ENCODE measurements around the gene TSPAN10.
"Not testable (repeated sequence)": the region's sequence is repeated elsewhere in the genome, so short reads cannot be mapped to it uniquely, and the experiment has no call there.

TSPAN10 gene

GRCh38 chr17:81608082-81608481 lies 28.9 kb upstream of the TSPAN10 start:
- H3K27ac ChIP-seq (ENCODE audit: low read depth, low read length), result no peak overlapping the region
- H3K4me3 ChIP-seq (ENCODE audit: low read depth in 1 of 2, low read length in 2 of 2), result no peak overlapping the region
- H3K36me3 ChIP-seq (ENCODE audit: control insufficient read depth in 1 of 2, insufficient read depth in 2 of 2, low read length in 2 of 2), result peaks cover 35 to 71% of the 10 kb centered on the region in 2 donors
- no peaks in the 10 kb centered on the region for H3K27me3 ChIP-seq (ENCODE audit: control insufficient read depth in 1 of 2, insufficient read depth in 2 of 2, low read length in 2 of 2)
- H3K9me3 ChIP-seq (ENCODE audit: control insufficient read depth in 1 of 2, low read length in 2 of 2), result no peaks in the 10 kb centered on the region
- H3K9ac ChIP-seq (ENCODE audit: low read depth in 1 of 2, low read length in 2 of 2), result no peak overlapping the region
- no peaks in the 10 kb centered on the region for H3K4me1 ChIP-seq (ENCODE audit: control insufficient read depth in 1 of 2, insufficient read depth in 2 of 2, low read length in 2 of 2)

- Histone ChIP-seq H3K4me3 (ENCODE audit: low read depth in 1 of 2, low read length in 2 of 2) (no peak overlapping the region), H3K9me3 (ENCODE audit: control insufficient read depth in 1 of 2, low read length in 2 of 2) (no peaks in the 10 kb centered on the region), H3K4me1 (ENCODE audit: control insufficient read depth in 1 of 2, insufficient read depth in 2 of 2, low read length in 2 of 2) (no peaks in the 10 kb centered on the region), H3K36me3 (ENCODE audit: control insufficient read depth in 1 of 2, insufficient read depth in 2 of 2, low read length in 2 of 2) (peaks cover 38 to 72% of the 10 kb centered on the region in 2 donors), H3K27ac (ENCODE audit: low read depth, low read length) (no peak overlapping the region), H3K27me3 (ENCODE audit: control insufficient read depth in 1 of 2, insufficient read depth in 2 of 2, low read length in 2 of 2) (no peaks in the 10 kb centered on the region), H3K9ac (ENCODE audit: low read depth in 1 of 2, low read length in 2 of 2) (no peak overlapping the region)
Observed at GRCh38 chr17:81608605-81609004, 28.4 kb upstream of the TSPAN10 start.

DNA sequence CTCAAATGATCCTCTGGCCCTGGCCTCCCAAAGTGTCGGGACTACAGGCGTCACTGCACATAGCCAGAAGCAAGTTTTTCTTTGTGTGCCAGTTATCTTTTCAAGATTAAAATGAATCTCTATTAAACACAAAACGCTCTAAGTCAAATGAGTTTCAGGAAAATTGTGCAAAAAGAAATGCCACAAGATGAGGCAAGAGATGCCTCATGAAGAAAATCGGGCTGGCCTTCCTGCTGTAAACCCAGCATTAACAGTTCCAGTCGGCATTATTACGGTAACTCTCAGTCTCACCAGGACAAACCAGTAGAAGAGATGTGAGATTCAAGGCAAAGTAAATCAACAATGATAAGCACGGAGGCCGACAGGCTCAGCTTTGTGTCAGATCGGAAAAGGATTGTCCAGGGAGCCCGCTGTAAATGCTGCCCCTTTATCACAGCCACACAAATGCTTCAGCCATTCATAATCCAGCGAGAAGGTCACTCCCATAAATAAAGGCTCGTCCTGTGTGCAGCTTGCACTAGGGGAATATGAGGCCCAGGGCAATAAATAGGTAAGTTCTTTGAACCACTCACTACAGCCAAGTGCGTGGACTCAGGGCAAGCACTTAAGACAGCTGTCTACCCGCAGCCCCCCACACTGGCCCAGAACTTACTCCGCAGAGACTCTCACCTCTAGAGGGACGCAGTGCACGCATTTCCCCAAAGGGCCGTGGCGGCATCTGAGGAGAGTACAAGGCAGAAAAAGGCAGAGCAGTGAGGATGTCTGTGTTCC lies 27.3 kb upstream of the TSPAN10 start:
- Histone ChIP-seq H3K9ac (ENCODE audit: low read depth in 1 of 2, low read length in 2 of 2) (no peak overlapping the region), H3K36me3 (ENCODE audit: control insufficient read depth in 1 of 2, insufficient read depth in 2 of 2, low read length in 2 of 2) (peaks cover 32 to 66% of the 10 kb centered on the region in 2 donors), H3K4me3 (ENCODE audit: low read depth in 1 of 2, low read length in 2 of 2) (no peak overlapping the region), H3K9me3 (ENCODE audit: control insufficient read depth in 1 of 2, low read length in 2 of 2) (no peaks in the 10 kb centered on the region), H3K4me1 (ENCODE audit: control insufficient read depth in 1 of 2, insufficient read depth in 2 of 2, low read length in 2 of 2) (no peaks in the 10 kb centered on the region), H3K27ac (ENCODE audit: low read depth, low read length) (no peak overlapping the region), H3K27me3 (ENCODE audit: control insufficient read depth in 1 of 2, insufficient read depth in 2 of 2, low read length in 2 of 2) (no peaks in the 10 kb centered on the region)

GRCh38 chr17:81612172-81612970 lies 24.6 kb upstream of the TSPAN10 start:
- Histone ChIP-seq H3K27ac (ENCODE audit: low read depth, low read length) (no peak overlapping the region), H3K4me1 (ENCODE audit: control insufficient read depth in 1 of 2, insufficient read depth in 2 of 2, low read length in 2 of 2) (no peaks in the 10 kb centered on the region), H3K9ac (ENCODE audit: low read depth in 1 of 2, low read length in 2 of 2) (no peak overlapping the region), H3K4me3 (ENCODE audit: low read depth in 1 of 2, low read length in 2 of 2) (no peak overlapping the region), H3K9me3 (ENCODE audit: control insufficient read depth in 1 of 2, low read length in 2 of 2) (no peaks in the 10 kb centered on the region), H3K27me3 (ENCODE audit: control insufficient read depth in 1 of 2, insufficient read depth in 2 of 2, low read length in 2 of 2) (no peaks in the 10 kb centered on the region), H3K36me3 (ENCODE audit: control insufficient read depth in 1 of 2, insufficient read depth in 2 of 2, low read length in 2 of 2) (peaks cover 29 to 67% of the 10 kb centered on the region in 2 donors)

- Histone ChIP-seq H3K4me1 (ENCODE audit: control insufficient read depth in 1 of 2, insufficient read depth in 2 of 2, low read length in 2 of 2) (no peaks in the 10 kb centered on the region), H3K36me3 (ENCODE audit: control insufficient read depth in 1 of 2, insufficient read depth in 2 of 2, low read length in 2 of 2) (peaks cover 24 to 49% of the 10 kb centered on the region in 2 donors), H3K27ac (ENCODE audit: low read depth, low read length) (no peak overlapping the region), H3K4me3 (ENCODE audit: low read depth in 1 of 2, low read length in 2 of 2) (no peak overlapping the region), H3K9ac (ENCODE audit: low read depth in 1 of 2, low read length in 2 of 2) (no peak overlapping the region), H3K27me3 (ENCODE audit: control insufficient read depth in 1 of 2, insufficient read depth in 2 of 2, low read length in 2 of 2) (no peaks in the 10 kb centered on the region), H3K9me3 (ENCODE audit: control insufficient read depth in 1 of 2, low read length in 2 of 2) (no peaks in the 10 kb centered on the region)
Observed at GRCh38 chr17:81615401-81615930, 21.5 kb upstream of the TSPAN10 start.

- Histone ChIP-seq H3K27ac (ENCODE audit: low read depth, low read length) (no peak overlapping the region), H3K36me3 (ENCODE audit: control insufficient read depth in 1 of 2, insufficient read depth in 2 of 2, low read length in 2 of 2) (peaks cover 35 to 62% of the 10 kb centered on the region in 2 donors), H3K4me3 (ENCODE audit: low read depth in 1 of 2, low read length in 2 of 2) (no peak overlapping the region), H3K4me1 (ENCODE audit: control insufficient read depth in 1 of 2, insufficient read depth in 2 of 2, low read length in 2 of 2) (no peaks in the 10 kb centered on the region), H3K9me3 (ENCODE audit: control insufficient read depth in 1 of 2, low read length in 2 of 2) (no peaks in the 10 kb centered on the region), H3K9ac (ENCODE audit: low read depth in 1 of 2, low read length in 2 of 2) (no peak overlapping the region), H3K27me3 (ENCODE audit: control insufficient read depth in 1 of 2, insufficient read depth in 2 of 2, low read length in 2 of 2) (no peaks in the 10 kb centered on the region)
Observed at GRCh38 chr17:81616877-81617276, 20.1 kb upstream of the TSPAN10 start.

- not testable (repeated sequence) for H3K4me1 ChIP-seq (ENCODE audit: control insufficient read depth in 1 of 2, insufficient read depth in 2 of 2, low read length in 2 of 2); H3K27me3 ChIP-seq (ENCODE audit: control insufficient read depth in 1 of 2, insufficient read depth in 2 of 2, low read length in 2 of 2); H3K4me3 ChIP-seq (ENCODE audit: low read depth in 1 of 2, low read length in 2 of 2); H3K9me3 ChIP-seq (ENCODE audit: control insufficient read depth in 1 of 2, low read length in 2 of 2); H3K9ac ChIP-seq (ENCODE audit: low read depth in 1 of 2, low read length in 2 of 2); H3K27ac ChIP-seq (ENCODE audit: low read depth, low read length)
- peaks cover 30 to 60% of the 10 kb centered on the region in 2 donors for H3K36me3 ChIP-seq (ENCODE audit: control insufficient read depth in 1 of 2, insufficient read depth in 2 of 2, low read length in 2 of 2)
Observed at GRCh38 chr17:81618307-81618706, 18.7 kb upstream of the TSPAN10 start.

DNA sequence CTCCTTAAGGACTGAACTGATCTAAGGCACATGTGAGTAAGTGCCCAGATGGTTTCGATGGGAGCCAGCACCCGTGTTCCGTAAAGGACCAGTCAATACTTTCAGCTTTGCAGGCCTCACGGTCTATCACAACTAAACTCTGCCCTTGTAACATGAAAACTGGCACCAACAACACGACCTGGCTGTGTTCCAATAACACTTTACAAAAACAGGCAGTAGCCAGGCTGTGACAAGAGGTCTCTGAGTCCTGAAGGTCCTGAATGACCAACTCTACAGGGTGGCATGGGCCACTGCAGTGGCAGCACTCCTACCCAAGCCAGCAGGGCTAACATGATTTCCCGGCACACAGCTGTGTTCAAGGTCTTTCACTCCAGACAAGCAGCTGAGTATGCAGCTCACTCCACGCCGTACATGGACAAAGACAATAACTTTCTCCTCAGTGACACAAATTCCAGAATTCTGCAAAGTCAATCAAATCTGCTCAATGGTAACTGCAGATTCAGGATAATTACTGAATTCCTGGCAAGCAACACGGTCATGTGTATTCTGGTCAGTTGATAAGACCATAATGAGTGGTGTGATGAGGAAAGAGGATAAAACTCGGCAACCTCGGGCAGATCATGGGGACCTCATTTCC lies 15.4 kb upstream of the TSPAN10 start:
- no peak overlapping the region for H3K4me3 ChIP-seq (ENCODE audit: low read depth in 1 of 2, low read length in 2 of 2)
- no peaks in the 10 kb centered on the region for H3K9me3 ChIP-seq (ENCODE audit: control insufficient read depth in 1 of 2, low read length in 2 of 2)
- H3K4me1 ChIP-seq (ENCODE audit: control insufficient read depth in 1 of 2, insufficient read depth in 2 of 2, low read length in 2 of 2), result no peaks in the 10 kb centered on the region
- H3K36me3 ChIP-seq (ENCODE audit: control insufficient read depth in 1 of 2, insufficient read depth in 2 of 2, low read length in 2 of 2), result peaks cover 38 to 73% of the 10 kb centered on the region in 2 donors
- no peaks in the 10 kb centered on the region for H3K27me3 ChIP-seq (ENCODE audit: control insufficient read depth in 1 of 2, insufficient read depth in 2 of 2, low read length in 2 of 2)
- H3K9ac ChIP-seq (ENCODE audit: low read depth in 1 of 2, low read length in 2 of 2), result no peak overlapping the region
- no peak overlapping the region for H3K27ac ChIP-seq (ENCODE audit: low read depth, low read length)

GRCh38 chr17:81630274-81630673 lies 6.7 kb upstream of the TSPAN10 start:
- Histone ChIP-seq H3K9ac (ENCODE audit: low read depth in 1 of 2, low read length in 2 of 2) (no peak overlapping the region), H3K9me3 (ENCODE audit: control insufficient read depth in 1 of 2, low read length in 2 of 2) (no peaks in the 10 kb centered on the region), H3K27ac (ENCODE audit: low read depth, low read length) (no peak overlapping the region), H3K4me3 (ENCODE audit: low read depth in 1 of 2, low read length in 2 of 2) (no peak overlapping the region), H3K4me1 (ENCODE audit: control insufficient read depth in 1 of 2, insufficient read depth in 2 of 2, low read length in 2 of 2) (peaks cover under 1 to 1% of the 10 kb centered on the region in 2 donors), H3K36me3 (ENCODE audit: control insufficient read depth in 1 of 2, insufficient read depth in 2 of 2, low read length in 2 of 2) (peaks cover 10 to 41% of the 10 kb centered on the region in 2 donors), H3K27me3 (ENCODE audit: control insufficient read depth in 1 of 2, insufficient read depth in 2 of 2, low read length in 2 of 2) (no peaks in the 10 kb centered on the region)

- Histone ChIP-seq H3K9ac (ENCODE audit: low read depth in 1 of 2, low read length in 2 of 2) (no peak overlapping the region), H3K36me3 (ENCODE audit: control insufficient read depth in 1 of 2, insufficient read depth in 2 of 2, low read length in 2 of 2) (peaks cover 5 to 28% of the 10 kb centered on the region in 2 donors), H3K27me3 (ENCODE audit: control insufficient read depth in 1 of 2, insufficient read depth in 2 of 2, low read length in 2 of 2) (no peaks in the 10 kb centered on the region), H3K4me3 (ENCODE audit: low read depth in 1 of 2, low read length in 2 of 2) (no peak overlapping the region), H3K27ac (ENCODE audit: low read depth, low read length) (no peak overlapping the region), H3K9me3 (ENCODE audit: control insufficient read depth in 1 of 2, low read length in 2 of 2) (no peaks in the 10 kb centered on the region), H3K4me1 (ENCODE audit: control insufficient read depth in 1 of 2, insufficient read depth in 2 of 2, low read length in 2 of 2) (peaks cover 8 to 12% of the 10 kb centered on the region in 2 donors)
Observed at GRCh38 chr17:81631482-81631881, 5.5 kb upstream of the TSPAN10 start.
